Colonic mucosa (tissue), 4 donors: ENCODE results near the gene ANK3. TPM values are rescaled to one million over a fixed set of nuclear protein-coding genes. Genes with fewer than 3 reads are reported as not detected.
A peak's percentile ranks its signal among the peaks of the same experiment; 100 is the strongest.

Source experiments
- DNase-seq: peaks from one replicate; pipeline ENCODE4 v3.0.0-alpha.2; 2020
- H3K27ac ChIP-seq: fragments of 200-600 bp; one replicate; pipeline ENCODE4 v1.8.0; 2021
- H3K27me3 ChIP-seq: fragments of 200-600 bp; one replicate; pipeline ENCODE4 v1.8.0; 2021
- H3K36me3 ChIP-seq: fragments of 200-600 bp; one replicate; pipeline ENCODE4 v1.8.0; 2021
- H3K4me1 ChIP-seq: fragments of 200-600 bp; one replicate; pipeline ENCODE4 v1.8.0; 2021; ENCODE audit warnings: mild to moderate bottlenecking
- H3K4me3 ChIP-seq: fragments of 200-600 bp; one replicate; pipeline ENCODE4 v1.8.0; 2021
- H3K9ac ChIP-seq, 2 donors: one replicate each; pipeline ENCODE4 v1.7.0; 2013; ENCODE audit warnings: control low read depth in 2 of 2, low read depth in 2 of 2, low read length in 2 of 2
- H3K9me3 ChIP-seq: fragments of 200-600 bp; one replicate; pipeline ENCODE4 v1.8.0; 2021
- intact Hi-C: fragments of 100-400 bp; cut with DNase I; formaldehyde crosslinking; loops from one replicate; pipeline ENCODE4 v1.14.1; 2022
- total RNA-seq, 2 donors: library from RNA; stranded (reverse); fragmentation: NEBNext Ultra II Directional in 1 of 2; extraction: Animal tissue kit (Norgen Biotek cat#: 25700) in 1 of 2; gene quantifications; one replicate each; pipeline ENCODE4 v1.2.1, GENCODE V29; 2021
- TF ChIP-seq, protein P1 (sequence below): fragments of 200-600 bp; IDR thresholded peaks from one replicate; pipeline ENCODE4 v1.8.0; 2022; ENCODE audit warnings: antibody characterized with exemption, mild to moderate bottlenecking
- donor health status: healthy.
- donor health status: DM: no; HTN: no; CAD: no.
- donor health status: DM: no; HTN: no; CAD: no.

The ANK3 gene
- total RNA-seq, 2 donors from 2014 or later, result 34.6 to 82.8 TPM

GRCh38 chr10:60315311-60315710 is 74.4 kb downstream of the ANK3 start:
- TF ChIP-seq, protein P1, sequence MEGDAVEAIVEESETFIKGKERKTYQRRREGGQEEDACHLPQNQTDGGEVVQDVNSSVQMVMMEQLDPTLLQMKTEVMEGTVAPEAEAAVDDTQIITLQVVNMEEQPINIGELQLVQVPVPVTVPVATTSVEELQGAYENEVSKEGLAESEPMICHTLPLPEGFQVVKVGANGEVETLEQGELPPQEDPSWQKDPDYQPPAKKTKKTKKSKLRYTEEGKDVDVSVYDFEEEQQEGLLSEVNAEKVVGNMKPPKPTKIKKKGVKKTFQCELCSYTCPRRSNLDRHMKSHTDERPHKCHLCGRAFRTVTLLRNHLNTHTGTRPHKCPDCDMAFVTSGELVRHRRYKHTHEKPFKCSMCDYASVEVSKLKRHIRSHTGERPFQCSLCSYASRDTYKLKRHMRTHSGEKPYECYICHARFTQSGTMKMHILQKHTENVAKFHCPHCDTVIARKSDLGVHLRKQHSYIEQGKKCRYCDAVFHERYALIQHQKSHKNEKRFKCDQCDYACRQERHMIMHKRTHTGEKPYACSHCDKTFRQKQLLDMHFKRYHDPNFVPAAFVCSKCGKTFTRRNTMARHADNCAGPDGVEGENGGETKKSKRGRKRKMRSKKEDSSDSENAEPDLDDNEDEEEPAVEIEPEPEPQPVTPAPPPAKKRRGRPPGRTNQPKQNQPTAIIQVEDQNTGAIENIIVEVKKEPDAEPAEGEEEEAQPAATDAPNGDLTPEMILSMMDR, result no peak
- DNase-seq, result no peak
- Histone ChIP-seq H3K4me3 (no peak overlapping the region), H3K27me3 (no peaks in the 10 kb centered on the region), H3K36me3 (no peaks in the 10 kb centered on the region), H3K9me3 (no peaks in the 10 kb centered on the region), H3K9ac (no peak overlapping the region), H3K4me1 (no peaks in the 10 kb centered on the region), H3K27ac (no peak overlapping the region)
- intact Hi-C loops, result no loop called here

DNA sequence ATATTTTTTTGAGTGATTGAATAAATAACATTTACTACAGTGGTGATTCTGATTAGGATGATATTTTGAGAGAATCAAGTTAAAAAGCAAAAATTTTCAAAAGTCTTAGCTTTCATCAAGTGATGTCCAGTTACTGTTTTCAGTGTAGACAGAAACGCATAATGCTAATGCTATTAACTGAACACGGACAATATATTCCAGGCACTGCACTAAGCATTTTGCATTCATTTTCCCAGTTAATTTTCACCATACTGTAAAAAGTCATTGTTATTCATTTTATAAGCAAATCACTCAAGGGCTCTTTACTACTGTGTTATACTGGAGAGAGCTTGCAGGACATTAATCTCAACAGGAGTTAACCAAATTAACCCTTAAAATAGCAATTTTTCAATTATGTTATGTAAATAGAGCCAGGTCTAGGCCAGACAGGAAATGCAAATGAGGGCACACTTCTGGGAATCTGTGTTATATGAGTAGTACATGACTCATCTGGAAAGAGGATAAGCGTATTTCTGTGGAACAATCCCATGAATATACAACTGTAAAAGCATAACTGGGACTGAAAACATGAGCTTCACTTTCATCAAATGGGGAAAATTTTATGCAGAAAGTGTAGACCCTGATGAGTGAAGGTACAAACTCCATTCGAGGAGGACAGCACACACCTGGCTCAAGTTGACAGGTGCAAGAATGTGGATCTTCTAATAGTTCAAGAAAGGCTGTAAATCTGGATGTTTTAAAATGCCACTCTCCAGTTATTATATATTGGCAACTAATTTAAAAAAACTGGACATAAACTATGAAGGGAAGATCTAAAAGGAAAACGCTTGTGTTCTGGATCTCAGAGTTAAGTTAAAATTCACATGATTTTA is 75.4 kb downstream of the ANK3 start:
- Histone ChIP-seq H3K27ac (no peak overlapping the region), H3K9me3 (no peaks in the 10 kb centered on the region), H3K27me3 (no peaks in the 10 kb centered on the region), H3K4me1 (no peaks in the 10 kb centered on the region), H3K9ac (no peak overlapping the region), H3K36me3 (no peaks in the 10 kb centered on the region), H3K4me3 (no peak overlapping the region)
- TF ChIP-seq, protein P1, result no peak
- intact Hi-C loops, result no loop called here
- peak; percentile 21 for DNase-seq

- Histone ChIP-seq H3K27ac (no peak overlapping the region), H3K4me3 (no peak overlapping the region), H3K4me1 (no peaks in the 10 kb centered on the region), H3K9ac (no peak overlapping the region), H3K9me3 (no peaks in the 10 kb centered on the region), H3K36me3 (no peaks in the 10 kb centered on the region), H3K27me3 (no peaks in the 10 kb centered on the region)
- DNase-seq, result no peak
- TF ChIP-seq, protein P1, result no peak
- intact Hi-C loops, result no loop called here
Measured at GRCh38 chr10:60313589-60313952, 76.1 kb downstream of the ANK3 start.

DNA sequence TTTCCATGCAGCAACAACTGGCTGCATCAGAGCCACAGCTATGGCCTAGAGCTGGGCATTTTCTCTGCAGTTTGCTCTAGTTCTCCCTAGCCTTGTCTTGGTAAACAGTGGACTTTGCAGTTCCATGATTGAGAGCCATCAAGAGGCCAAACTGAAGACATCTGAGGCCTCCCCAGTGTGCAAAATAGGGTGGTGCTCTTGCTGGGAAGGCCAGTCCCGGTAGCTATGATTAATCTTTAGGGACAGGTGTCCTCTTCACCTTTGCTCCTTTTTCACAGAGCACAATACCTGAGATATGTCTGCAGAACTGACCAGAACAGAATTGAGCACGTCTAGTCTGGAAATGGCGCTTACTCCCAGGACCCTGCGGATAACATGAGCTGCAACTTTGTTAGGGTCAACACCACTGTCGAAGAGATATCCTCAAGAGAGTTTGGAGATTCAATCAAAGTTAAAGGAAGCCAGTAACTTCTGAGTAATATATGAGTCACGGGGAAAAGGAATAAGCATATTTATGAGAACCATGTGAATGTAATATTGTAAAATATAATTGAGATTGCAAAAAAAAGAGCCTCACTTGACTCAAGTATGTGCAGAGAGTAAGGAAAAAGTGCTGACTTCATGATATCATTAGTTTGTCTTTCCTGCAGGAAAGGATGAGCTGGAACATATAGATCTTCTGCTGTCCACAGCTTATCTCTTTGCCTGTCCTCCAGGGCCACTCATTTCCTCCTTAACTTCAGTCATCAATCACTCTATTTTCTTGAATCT is 76.7 kb downstream of the ANK3 start:
- H3K9me3 ChIP-seq, result no peaks in the 10 kb centered on the region
- no peaks in the 10 kb centered on the region for H3K27me3 ChIP-seq
- intact Hi-C loops, result no loop called here
- DNase-seq, result no peak
- no peak overlapping the region for H3K27ac ChIP-seq
- TF ChIP-seq, protein P1, result no peak
- H3K4me1 ChIP-seq, result no peaks in the 10 kb centered on the region
- H3K9ac ChIP-seq, result no peak overlapping the region
- H3K4me3 ChIP-seq, result no peak overlapping the region
- no peaks in the 10 kb centered on the region for H3K36me3 ChIP-seq

GRCh38 chr10:60311821-60312220 is 77.9 kb downstream of the ANK3 start:
- intact Hi-C loops, result no loop called here
- Histone ChIP-seq H3K9ac (no peak overlapping the region), H3K4me3 (no peak overlapping the region), H3K27ac (no peak overlapping the region), H3K9me3 (no peaks in the 10 kb centered on the region), H3K4me1 (no peaks in the 10 kb centered on the region), H3K36me3 (no peaks in the 10 kb centered on the region), H3K27me3 (no peaks in the 10 kb centered on the region)
- no peak for DNase-seq
- TF ChIP-seq, protein P1, result no peak
